HG03378 (cell line): Measurements from ENCODE around the gene CHEK1.
"Not testable (repeated sequence)": the region's sequence is repeated elsewhere in the genome, so short reads cannot be mapped to it uniquely, and the experiment has no call there.

Experiments used
- ATAC-seq: cut with Tn5 transposase; IDR thresholded peaks from one replicate; pipeline ENCODE4 v1.9.1; 2021; ENCODE audit warnings: mild to moderate bottlenecking, moderate library complexity; ENCODE audit not compliant: unreplicated experiment

Gene CHEK1

GRCh38 chr11:125624756-125625213 lies at the start of gene CHEK1:
Gene CHEK1, plus strand, starts transcription at chr11:125625163. Its CDS starts 1,606 bp downstream, at chr11:125626769.
- ATAC-seq = no peak

GRCh38 chr11:125577181-125577580 lies 47.8 kb upstream of the CHEK1 start:
- not testable (repeated sequence) for ATAC-seq

- ATAC-seq = no peak
Measured at GRCh38 chr11:125578783-125579182, 46.2 kb upstream of the CHEK1 start.

- no peak for ATAC-seq
Measured at GRCh38 chr11:125579811-125580210, 45.2 kb upstream of the CHEK1 start.

- no peak for ATAC-seq
Measured at GRCh38 chr11:125583496-125583895, 41.5 kb upstream of the CHEK1 start.

- ATAC-seq = no peak
Measured at GRCh38 chr11:125585487-125585886, 39.5 kb upstream of the CHEK1 start.

- no peak for ATAC-seq
Measured at GRCh38 chr11:125586623-125587022, 38.3 kb upstream of the CHEK1 start.

- ATAC-seq = no peak
Measured at GRCh38 chr11:125587480-125587879, 37.5 kb upstream of the CHEK1 start.

GRCh38 chr11:125588505-125588904 lies 36.5 kb upstream of the CHEK1 start:
- no peak for ATAC-seq

- ATAC-seq = peak; percentile 19
Measured at GRCh38 chr11:125591649-125592304, 33.2 kb upstream of the CHEK1 start.

- ATAC-seq = peak; percentile 98
Measured at GRCh38 chr11:125592305-125593113, 32.5 kb upstream of the CHEK1 start, which contains the start of gene STT3A. Gene STT3A, plus strand, starts transcription at chr11:125592852. Its CDS starts 3,064 bp downstream, at chr11:125595916.

- no peak for ATAC-seq
Measured at GRCh38 chr11:125593114-125593820, 31.7 kb upstream of the CHEK1 start.

GRCh38 chr11:125594958-125595357 lies 30.0 kb upstream of the CHEK1 start:
- ATAC-seq = no peak

GRCh38 chr11:125600663-125601062 lies 24.3 kb upstream of the CHEK1 start:
- no peak for ATAC-seq

- no peak for ATAC-seq
Measured at GRCh38 chr11:125603207-125603606, 21.8 kb upstream of the CHEK1 start.

GRCh38 chr11:125605417-125605816 lies 19.5 kb upstream of the CHEK1 start:
- no peak for ATAC-seq

- no peak for ATAC-seq
Measured at GRCh38 chr11:125609545-125609944, 15.4 kb upstream of the CHEK1 start.

- ATAC-seq = no peak
Measured at GRCh38 chr11:125618383-125618782, 6.6 kb upstream of the CHEK1 start.

GRCh38 chr11:125621995-125622394 lies 3.0 kb upstream of the CHEK1 start:
- ATAC-seq = no peak

- no peak for ATAC-seq
Measured at GRCh38 chr11:125623064-125623463, 1.9 kb upstream of the CHEK1 start.

GRCh38 chr11:125625225-125625629 lies 264 bp downstream of the CHEK1 start:
- ATAC-seq = peak; percentile 40
